Kidney capillary endothelial cell (primary cell): ENCODE data around the gene FAM219A.

Experiments used
- DNase-seq: peaks from one replicate; pipeline ENCODE4 v3.0.0-alpha.2; 2018; ENCODE audit warnings: low spot score

The FAM219A gene

GRCh38 chr9:34458013-34458958 lies at the start of gene FAM219A, which contains the start of gene DNAI1:
Gene FAM219A (minus strand): TSS chr9:34458570. CDS start chr9:34458263, 307 bp downstream.
Gene DNAI1 (plus strand): TSS chr9:34458805. CDS start chr9:34459006, 201 bp downstream.
- DNase-seq: peak; percentile 97

GRCh38 chr9:34507966-34508365 lies 49.6 kb upstream of the FAM219A start:
- DNase-seq: no peak

- DNase-seq: no peak
Measured at GRCh38 chr9:34507556-34507955, 49.2 kb upstream of the FAM219A start.

GRCh38 chr9:34506623-34507022 lies 48.3 kb upstream of the FAM219A start:
- no peak for DNase-seq

GRCh38 chr9:34505370-34506120 lies 47.2 kb upstream of the FAM219A start:
- DNase-seq: no peak

GRCh38 chr9:34503406-34503805 lies 45.0 kb upstream of the FAM219A start:
- no peak for DNase-seq

GRCh38 chr9:34502891-34503290 lies 44.5 kb upstream of the FAM219A start:
- no peak for DNase-seq

GRCh38 chr9:34502471-34502870 lies 44.1 kb upstream of the FAM219A start:
- no peak for DNase-seq

- no peak for DNase-seq
Measured at GRCh38 chr9:34501889-34502425, 43.6 kb upstream of the FAM219A start.

GRCh38 chr9:34501372-34501771 lies 43.0 kb upstream of the FAM219A start:
- DNase-seq: no peak

GRCh38 chr9:34500623-34501267 lies 42.4 kb upstream of the FAM219A start:
- peak; percentile 53 for DNase-seq

- DNase-seq: no peak
Measured at GRCh38 chr9:34499076-34499475, 40.7 kb upstream of the FAM219A start.

- no peak for DNase-seq
Measured at GRCh38 chr9:34498553-34498952, 40.2 kb upstream of the FAM219A start.

- peak; percentile 95 for DNase-seq
Measured at GRCh38 chr9:34496149-34496712, 37.9 kb upstream of the FAM219A start.

GRCh38 chr9:34493972-34494535 lies 35.7 kb upstream of the FAM219A start:
- peak; percentile 38 for DNase-seq

GRCh38 chr9:34492051-34492450 lies 33.7 kb upstream of the FAM219A start:
- no peak for DNase-seq

- no peak for DNase-seq
Measured at GRCh38 chr9:34491596-34491995, 33.2 kb upstream of the FAM219A start.

- DNase-seq: no peak
Measured at GRCh38 chr9:34490760-34491159, 32.4 kb upstream of the FAM219A start.

GRCh38 chr9:34490360-34490759 lies 32.0 kb upstream of the FAM219A start:
- no peak for DNase-seq

- no peak for DNase-seq
Measured at GRCh38 chr9:34486572-34486971, 28.2 kb upstream of the FAM219A start.

GRCh38 chr9:34485822-34486221 lies 27.5 kb upstream of the FAM219A start:
- no peak for DNase-seq
